Measurements from ENCODE around the gene USF2.

Gene USF2

DNA sequence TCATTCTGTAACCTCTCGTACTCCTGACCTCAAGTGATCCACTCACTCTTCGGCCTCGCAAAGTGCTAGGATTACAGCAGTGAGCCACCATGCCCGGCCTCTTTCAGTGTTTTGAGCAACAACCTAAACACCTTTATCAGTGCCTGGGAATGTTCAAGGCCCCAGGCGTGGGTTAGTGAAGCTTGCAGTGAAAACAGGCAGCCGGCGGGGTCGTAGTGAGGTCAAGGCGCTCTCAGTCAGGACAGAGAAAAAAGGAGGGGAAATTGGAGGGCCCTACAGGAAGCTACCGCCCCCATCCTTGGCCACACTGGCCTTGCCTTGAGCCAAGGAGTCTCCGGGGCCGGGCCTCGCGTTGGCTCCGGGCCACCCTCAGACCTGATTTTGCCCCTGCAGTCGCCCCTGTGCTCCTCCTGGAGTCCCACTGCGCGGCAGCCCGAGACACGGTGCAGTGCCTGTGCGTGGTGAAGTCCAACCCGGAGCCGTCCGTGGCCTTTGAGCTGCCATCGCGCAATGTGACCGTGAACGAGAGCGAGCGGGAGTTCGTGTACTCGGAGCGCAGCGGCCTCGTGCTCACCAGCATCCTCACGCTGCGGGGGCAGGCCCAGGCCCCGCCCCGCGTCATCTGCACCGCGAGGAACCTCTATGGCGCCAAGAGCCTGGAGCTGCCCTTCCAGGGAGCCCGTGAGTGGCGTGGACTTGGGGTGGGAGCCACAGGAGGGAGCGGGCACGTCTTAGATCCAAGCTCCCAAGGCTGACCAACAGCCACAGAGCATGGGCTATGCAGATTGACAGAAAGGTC lies 40.9 kb downstream of the USF2 start:
- Histone ChIP-seq H3K79me1 (replicated peaks; ENCODE audit: low read length, poor library complexity, severe bottlenecking) (no peaks in the 10 kb centered on the region), H4K91ac (ENCODE audit: low read length) (peak overlapping the region; percentile 47), H3K9ac (ENCODE audit: low read length) (no peak overlapping the region), H2BK5ac (ENCODE audit: low read depth, low read length, poor library complexity, severe bottlenecking) (no peak overlapping the region), H3K4ac (ENCODE audit: low read depth in 1 of 2, low read length in 2 of 2) (no peak overlapping the region), H2AK5ac (ENCODE audit: low read length, severe bottlenecking) (no peak overlapping the region), H3K4me3 (ENCODE audit: insufficient read depth in 1 of 2, low read depth in 1 of 2, low read length in 2 of 2) (no peak overlapping the region), H3K27me3 (ENCODE audit: control insufficient read depth in 1 of 2, insufficient read depth in 1 of 2, low read length in 2 of 2) (peaks cover 3 to 20% of the 10 kb centered on the region in 2 experiments), H2BK12ac (ENCODE audit: low read length in 2 of 2) (peak overlapping the region in 1 of 2 experiments; percentile 15), H2BK15ac (ENCODE audit: low read depth, poor library complexity, severe bottlenecking) (peak overlapping the region; percentile 62), H3K27ac (ENCODE audit: low read length, poor library complexity, severe bottlenecking) (no peak overlapping the region), H3K14ac (ENCODE audit: low read length in 2 of 2) (no peak overlapping the region), H4K8ac (ENCODE audit: low read length) (no peak overlapping the region), H3K36me3 (ENCODE audit: control insufficient read depth in 1 of 2, insufficient read depth in 2 of 2, low read depth in 1 of 2, low read length in 2 of 2) (no peaks in the 10 kb centered on the region), H3K23ac (ENCODE audit: low read length in 2 of 2) (no peak overlapping the region), H3K4me1 (ENCODE audit: control insufficient read depth, insufficient read depth, low read depth, low read length) (peaks cover 3% of the 10 kb centered on the region), H2AFZ (ENCODE audit: low read depth, low read length) (no peak overlapping the region), H3K9me3 (ENCODE audit: control insufficient read depth, low read length) (no peaks in the 10 kb centered on the region), H3K18ac (ENCODE audit: low read depth in 1 of 2, low read length in 2 of 2) (no peak overlapping the region), H3K4me2 (ENCODE audit: low read length, poor library complexity, severe bottlenecking) (no peak overlapping the region), H2BK120ac (ENCODE audit: low read depth, low read length) (no peak overlapping the region)
- DNase-seq = peak; percentile 24
- WGBS = 81% methylated on average over 47 of the region's 47 CpGs

GRCh38 chr19:35310331-35310730 lies 41.6 kb downstream of the USF2 start:
- H3K9ac ChIP-seq (ENCODE audit: low read length) = no peak overlapping the region
- no peak for DNase-seq
- no peak overlapping the region for H3K23ac ChIP-seq (ENCODE audit: low read length in 2 of 2)
- no peak overlapping the region for H3K4me3 ChIP-seq (ENCODE audit: insufficient read depth in 1 of 2, low read depth in 1 of 2, low read length in 2 of 2)
- H4K91ac ChIP-seq (ENCODE audit: low read length) = no peak overlapping the region
- peaks cover 3 to 16% of the 10 kb centered on the region in 2 experiments for H3K27me3 ChIP-seq (ENCODE audit: control insufficient read depth in 1 of 2, insufficient read depth in 1 of 2, low read length in 2 of 2)
- no peaks in the 10 kb centered on the region for H3K36me3 ChIP-seq (ENCODE audit: control insufficient read depth in 1 of 2, insufficient read depth in 2 of 2, low read depth in 1 of 2, low read length in 2 of 2)
- no peak overlapping the region for H2AFZ ChIP-seq (ENCODE audit: low read depth, low read length)
- H2AK5ac ChIP-seq (ENCODE audit: low read length, severe bottlenecking) = no peak overlapping the region
- H3K4me2 ChIP-seq (ENCODE audit: low read length, poor library complexity, severe bottlenecking) = no peak overlapping the region
- H2BK15ac ChIP-seq (ENCODE audit: low read depth, poor library complexity, severe bottlenecking) = no peak overlapping the region
- no peaks in the 10 kb centered on the region for H3K79me1 ChIP-seq (replicated peaks; ENCODE audit: low read length, poor library complexity, severe bottlenecking)
- no peak overlapping the region for H2BK120ac ChIP-seq (ENCODE audit: low read depth, low read length)
- H3K14ac ChIP-seq (ENCODE audit: low read length in 2 of 2) = no peak overlapping the region
- H2BK5ac ChIP-seq (ENCODE audit: low read depth, low read length, poor library complexity, severe bottlenecking) = no peak overlapping the region
- H3K9me3 ChIP-seq (ENCODE audit: control insufficient read depth, low read length) = no peaks in the 10 kb centered on the region
- no peak overlapping the region for H3K18ac ChIP-seq (ENCODE audit: low read depth in 1 of 2, low read length in 2 of 2)
- H3K4ac ChIP-seq (ENCODE audit: low read depth in 1 of 2, low read length in 2 of 2) = no peak overlapping the region
- 96% methylated on average over 12 of the region's 12 CpGs for WGBS
- H3K4me1 ChIP-seq (ENCODE audit: control insufficient read depth, insufficient read depth, low read depth, low read length) = peaks cover 3% of the 10 kb centered on the region
- H2BK12ac ChIP-seq (ENCODE audit: low read length in 2 of 2) = no peak overlapping the region
- H3K27ac ChIP-seq (ENCODE audit: low read length, poor library complexity, severe bottlenecking) = no peak overlapping the region
- H4K8ac ChIP-seq (ENCODE audit: low read length) = no peak overlapping the region

GRCh38 chr19:35310811-35311465 lies 42.2 kb downstream of the USF2 start:
- peaks cover 3 to 16% of the 10 kb centered on the region in 2 experiments for H3K27me3 ChIP-seq (ENCODE audit: control insufficient read depth in 1 of 2, insufficient read depth in 1 of 2, low read length in 2 of 2)
- H2BK12ac ChIP-seq (ENCODE audit: low read length in 2 of 2) = no peak overlapping the region
- H3K4me2 ChIP-seq (ENCODE audit: low read length, poor library complexity, severe bottlenecking) = no peak overlapping the region
- no peak overlapping the region for H2AFZ ChIP-seq (ENCODE audit: low read depth, low read length)
- H2BK5ac ChIP-seq (ENCODE audit: low read depth, low read length, poor library complexity, severe bottlenecking) = no peak overlapping the region
- no peak overlapping the region for H2BK120ac ChIP-seq (ENCODE audit: low read depth, low read length)
- no peak overlapping the region for H3K23ac ChIP-seq (ENCODE audit: low read length in 2 of 2)
- no peak overlapping the region for H4K8ac ChIP-seq (ENCODE audit: low read length)
- H3K36me3 ChIP-seq (ENCODE audit: control insufficient read depth in 1 of 2, insufficient read depth in 2 of 2, low read depth in 1 of 2, low read length in 2 of 2) = no peaks in the 10 kb centered on the region
- H3K79me1 ChIP-seq (replicated peaks; ENCODE audit: low read length, poor library complexity, severe bottlenecking) = no peaks in the 10 kb centered on the region
- no peaks in the 10 kb centered on the region for H3K9me3 ChIP-seq (ENCODE audit: control insufficient read depth, low read length)
- no peak overlapping the region for H3K4ac ChIP-seq (ENCODE audit: low read depth in 1 of 2, low read length in 2 of 2)
- H3K4me1 ChIP-seq (ENCODE audit: control insufficient read depth, insufficient read depth, low read depth, low read length) = peaks cover 3% of the 10 kb centered on the region
- DNase-seq = no peak
- H3K27ac ChIP-seq (ENCODE audit: low read length, poor library complexity, severe bottlenecking) = no peak overlapping the region
- WGBS = 94% methylated on average over 10 of the region's 10 CpGs
- no peak overlapping the region for H4K91ac ChIP-seq (ENCODE audit: low read length)
- H3K18ac ChIP-seq (ENCODE audit: low read depth in 1 of 2, low read length in 2 of 2) = no peak overlapping the region
- no peak overlapping the region for H2AK5ac ChIP-seq (ENCODE audit: low read length, severe bottlenecking)
- no peak overlapping the region for H3K14ac ChIP-seq (ENCODE audit: low read length in 2 of 2)
- H3K4me3 ChIP-seq (ENCODE audit: insufficient read depth in 1 of 2, low read depth in 1 of 2, low read length in 2 of 2) = no peak overlapping the region
- no peak overlapping the region for H2BK15ac ChIP-seq (ENCODE audit: low read depth, poor library complexity, severe bottlenecking)
- H3K9ac ChIP-seq (ENCODE audit: low read length) = no peak overlapping the region

DNA sequence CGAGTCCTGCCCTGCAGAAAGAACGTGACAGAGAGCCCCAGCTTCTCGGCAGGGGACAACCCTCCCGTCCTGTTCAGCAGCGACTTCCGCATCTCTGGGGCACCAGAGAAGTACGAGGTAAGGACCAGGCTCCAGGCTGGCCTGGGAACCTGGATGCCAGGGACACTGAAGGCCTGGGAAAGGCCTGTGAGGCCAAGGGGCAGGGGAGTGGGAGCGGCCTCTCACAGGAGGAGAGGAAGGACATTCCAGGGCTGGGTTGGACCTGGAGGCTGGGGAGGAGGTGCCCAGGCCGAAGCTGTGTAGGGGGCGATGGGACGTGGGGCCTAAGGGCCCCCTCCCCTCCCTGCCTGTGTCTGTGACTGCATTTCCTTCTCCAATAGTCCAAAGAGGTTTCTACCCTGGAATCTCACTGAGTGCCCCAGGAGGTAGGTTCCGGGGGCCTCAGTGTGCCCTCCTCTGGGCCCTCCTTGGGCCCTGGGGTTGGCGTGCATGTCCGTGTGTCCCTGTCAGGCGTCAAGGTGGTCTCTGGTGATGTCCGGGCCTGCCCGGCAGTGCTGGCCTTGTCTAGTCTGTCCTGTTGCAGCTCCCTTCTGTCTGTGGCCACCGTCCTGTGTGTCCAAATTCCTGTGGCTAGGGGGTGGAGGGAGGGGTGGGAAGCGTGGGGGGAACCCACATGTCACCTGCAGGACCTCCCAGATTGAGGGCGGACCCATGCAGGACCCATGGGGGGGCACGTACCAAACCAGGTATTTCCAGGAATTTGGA lies 43.3 kb downstream of the USF2 start:
- Histone ChIP-seq H3K4me3 (ENCODE audit: insufficient read depth in 1 of 2, low read depth in 1 of 2, low read length in 2 of 2) (no peak overlapping the region), H2BK120ac (ENCODE audit: low read depth, low read length) (no peak overlapping the region), H3K27me3 (ENCODE audit: control insufficient read depth in 1 of 2, insufficient read depth in 1 of 2, low read length in 2 of 2) (peaks cover 2 to 16% of the 10 kb centered on the region in 2 experiments), H2BK12ac (ENCODE audit: low read length in 2 of 2) (no peak overlapping the region), H3K9me3 (ENCODE audit: control insufficient read depth, low read length) (no peaks in the 10 kb centered on the region), H3K14ac (ENCODE audit: low read length in 2 of 2) (no peak overlapping the region), H3K9ac (ENCODE audit: low read length) (no peak overlapping the region), H4K91ac (ENCODE audit: low read length) (no peak overlapping the region), H3K4ac (ENCODE audit: low read depth in 1 of 2, low read length in 2 of 2) (no peak overlapping the region), H3K36me3 (ENCODE audit: control insufficient read depth in 1 of 2, insufficient read depth in 2 of 2, low read depth in 1 of 2, low read length in 2 of 2) (no peaks in the 10 kb centered on the region), H4K8ac (ENCODE audit: low read length) (peak overlapping the region; percentile 42), H2BK15ac (ENCODE audit: low read depth, poor library complexity, severe bottlenecking) (no peak overlapping the region), H3K4me2 (ENCODE audit: low read length, poor library complexity, severe bottlenecking) (no peak overlapping the region), H3K4me1 (ENCODE audit: control insufficient read depth, insufficient read depth, low read depth, low read length) (peaks cover 3% of the 10 kb centered on the region), H3K27ac (ENCODE audit: low read length, poor library complexity, severe bottlenecking) (no peak overlapping the region), H3K18ac (ENCODE audit: low read depth in 1 of 2, low read length in 2 of 2) (no peak overlapping the region), H3K23ac (ENCODE audit: low read length in 2 of 2) (no peak overlapping the region), H2AK5ac (ENCODE audit: low read length, severe bottlenecking) (no peak overlapping the region), H2BK5ac (ENCODE audit: low read depth, low read length, poor library complexity, severe bottlenecking) (no peak overlapping the region), H3K79me1 (replicated peaks; ENCODE audit: low read length, poor library complexity, severe bottlenecking) (no peaks in the 10 kb centered on the region), H2AFZ (ENCODE audit: low read depth, low read length) (no peak overlapping the region)
- WGBS = 75% methylated on average over 18 of the region's 21 CpGs
- no peak for DNase-seq
